Type B pancreatic cell (in vitro differentiated cells): ENCODE measurements around the gene GPBP1L1. TPM values are rescaled to one million over a fixed set of nuclear protein-coding genes. Genes with fewer than 3 reads are reported as not detected.

Experiments used
- DNase-seq: peaks from one replicate; pipeline ENCODE4 v3.0.0; 2021; ENCODE audit warnings: mixed read lengths; ENCODE audit not compliant: unreplicated experiment; ENCODE audit errors: extremely low spot score
- H3K27ac Mint-ChIP-seq: 2 replicates; pipeline ENCODE4 v1.8.0; 2021; ENCODE audit warnings: mild to moderate bottlenecking, mixed read lengths
- H3K27me3 Mint-ChIP-seq: 2 replicates; pipeline ENCODE4 v1.8.0; 2021; ENCODE audit warnings: mixed read lengths
- H3K36me3 Mint-ChIP-seq: 2 replicates; pipeline ENCODE4 v1.8.0; 2021; ENCODE audit warnings: mixed read lengths
- H3K4me1 Mint-ChIP-seq: one replicate; pipeline ENCODE4 v1.8.0; 2021; ENCODE audit warnings: mixed read lengths; ENCODE audit not compliant: unreplicated experiment
- H3K4me3 Mint-ChIP-seq: 2 replicates; pipeline ENCODE4 v1.8.0; 2021; ENCODE audit warnings: mild to moderate bottlenecking, mixed read lengths
- H3K9me3 Mint-ChIP-seq: 2 replicates; pipeline ENCODE4 v1.8.0; 2021; ENCODE audit warnings: mixed read lengths
- CTCF ChIP-seq: fragments of 200-600 bp; sonication (generic); conservative IDR thresholded peaks from 2 replicates; pipeline ENCODE4 v1.5.0; 2021; ENCODE audit warnings: antibody characterized with exemption, mild to moderate bottlenecking
- total RNA-seq: library from RNA; stranded (reverse); gene quantifications from 2 replicates; pipeline ENCODE4 v1.2.1, GENCODE V29; 2021; ENCODE audit warnings: low replicate concordance

Gene GPBP1L1
- total RNA-seq, 1 donor from 2014 or later = 99.9 TPM

DNA sequence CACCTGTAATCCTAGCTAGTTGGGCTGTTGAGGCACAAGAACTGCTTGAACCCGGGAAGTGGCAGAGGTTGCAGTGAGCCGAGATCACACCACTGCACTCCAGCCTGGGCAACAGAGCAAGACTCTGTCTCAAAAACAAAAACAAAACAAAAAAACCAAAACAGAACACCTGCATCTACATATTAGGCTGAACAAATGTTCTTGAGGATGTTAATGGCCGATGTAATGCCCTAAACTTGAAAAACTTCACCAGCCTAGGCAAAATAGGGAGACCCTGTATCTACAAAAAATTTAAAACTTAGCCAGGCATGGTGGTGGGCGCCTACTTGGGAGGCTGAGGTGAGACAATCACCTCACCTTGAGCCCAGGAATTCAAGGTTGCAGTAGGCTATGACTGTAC lies 17.8 kb downstream of the GPBP1L1 start:
- no peak for DNase-seq
- no peaks in the 10 kb centered on the region for H3K9me3 Mint-ChIP-seq
- TF ChIP-seq CTCF = no peak
- H3K36me3 Mint-ChIP-seq = peaks cover 37% of the 10 kb centered on the region
- H3K27me3 Mint-ChIP-seq = no peaks in the 10 kb centered on the region
- H3K4me1 Mint-ChIP-seq = peaks cover 7% of the 10 kb centered on the region
- H3K27ac Mint-ChIP-seq = no peak overlapping the region
- no peak overlapping the region for H3K4me3 Mint-ChIP-seq

GRCh38 chr1:45667321-45668111 lies 18.8 kb downstream of the GPBP1L1 start:
- TF ChIP-seq CTCF = no peak
- DNase-seq = no peak
- Mint-ChIP-seq H3K27me3 (no peaks in the 10 kb centered on the region), H3K4me1 (peaks cover 13% of the 10 kb centered on the region), H3K9me3 (no peaks in the 10 kb centered on the region), H3K27ac (no peak overlapping the region), H3K36me3 (peaks cover 35% of the 10 kb centered on the region), H3K4me3 (no peak overlapping the region)

GRCh38 chr1:45666836-45667235 lies 19.5 kb downstream of the GPBP1L1 start:
- H3K36me3 Mint-ChIP-seq = peaks cover 32% of the 10 kb centered on the region
- H3K9me3 Mint-ChIP-seq = no peaks in the 10 kb centered on the region
- DNase-seq = no peak
- H3K4me1 Mint-ChIP-seq = peaks cover 13% of the 10 kb centered on the region
- H3K4me3 Mint-ChIP-seq = no peak overlapping the region
- H3K27ac Mint-ChIP-seq = no peak overlapping the region
- H3K27me3 Mint-ChIP-seq = no peaks in the 10 kb centered on the region
- TF ChIP-seq CTCF = no peak

- no peak for TF ChIP-seq CTCF
- DNase-seq = no peak
- Mint-ChIP-seq H3K9me3 (no peaks in the 10 kb centered on the region), H3K36me3 (peaks cover 22% of the 10 kb centered on the region), H3K27me3 (no peaks in the 10 kb centered on the region), H3K4me3 (no peak overlapping the region), H3K27ac (peak overlapping the region; percentile 29), H3K4me1 (peaks cover 6% of the 10 kb centered on the region)
Measured at GRCh38 chr1:45660336-45660735, 26.0 kb downstream of the GPBP1L1 start.

DNA sequence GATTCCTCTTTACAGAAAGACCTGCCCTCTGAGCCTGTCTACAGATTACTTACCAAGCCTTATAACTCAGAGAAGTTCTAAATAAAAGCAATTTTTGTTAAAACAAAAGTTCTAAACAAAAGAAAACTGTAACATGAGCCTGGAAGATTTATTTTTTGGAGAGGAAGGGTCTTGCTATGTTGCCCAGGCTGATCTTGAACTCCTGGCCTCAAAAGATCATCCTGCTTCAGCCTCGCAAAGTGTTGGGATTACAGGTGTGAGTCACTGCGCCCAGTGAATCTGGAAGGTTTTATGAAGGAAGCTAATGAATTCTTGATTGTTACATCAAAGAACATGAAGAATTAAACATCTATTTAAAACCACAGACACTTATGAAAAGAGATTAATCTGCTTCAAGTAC lies 27.1 kb downstream of the GPBP1L1 start:
- Mint-ChIP-seq H3K9me3 (no peaks in the 10 kb centered on the region), H3K36me3 (peaks cover 27% of the 10 kb centered on the region), H3K27ac (no peak overlapping the region), H3K4me1 (peaks cover 6% of the 10 kb centered on the region), H3K27me3 (no peaks in the 10 kb centered on the region), H3K4me3 (no peak overlapping the region)
- DNase-seq = no peak
- TF ChIP-seq CTCF = no peak
